Natural killer cell (primary cell): ENCODE data around the gene IL22RA1. TPM values are rescaled to one million over a fixed set of nuclear protein-coding genes. Genes with fewer than 3 reads are reported as not detected.

Experiments
- ATAC-seq, 3 donors: fragments of 150-1000 bp in 2 of 3; fragments of 200-7000 bp in 1 of 3; cut with Tn5 transposase; 1 replicate in 1 of 3; 2 replicates in 2 of 3; pipeline ENCODE4 v1.10.0; 2021; ENCODE audit warnings: mild to moderate bottlenecking in 2 of 3, moderate library complexity in 2 of 3
- DNase-seq, 2 donors: peaks; one replicate each; pipeline versions ENCODE4 v3.0.0 to v3.0.0-alpha.2; 2013 to 2021; ENCODE audit warnings: mixed read lengths in 1 of 2
- H3K27ac ChIP-seq: one replicate; pipeline ENCODE4 v1.5.1; 2013; ENCODE audit warnings: mild to moderate bottlenecking, low read length
- H3K27me3 ChIP-seq: one replicate; pipeline ENCODE4 v1.6.1; 2013; ENCODE audit warnings: low read length; ENCODE audit not compliant: control insufficient read depth, insufficient read depth
- H3K36me3 ChIP-seq: one replicate; pipeline ENCODE4 v1.6.1; 2013; ENCODE audit warnings: low read length; ENCODE audit not compliant: control insufficient read depth, insufficient read depth
- H3K4me1 ChIP-seq: one replicate; pipeline ENCODE4 v1.6.1; 2013; ENCODE audit warnings: low read length; ENCODE audit not compliant: control insufficient read depth, insufficient read depth
- H3K4me3 ChIP-seq: one replicate; pipeline ENCODE4 v1.5.1; 2013; ENCODE audit warnings: low read length
- H3K9me3 ChIP-seq: one replicate; pipeline ENCODE4 v1.6.1; 2013; ENCODE audit warnings: low read length; ENCODE audit not compliant: control insufficient read depth, insufficient read depth
- H3K27ac Mint-ChIP-seq, 2 donors: one replicate each; pipeline ENCODE4 v1.8.0; 2022; ENCODE audit warnings: mild to moderate bottlenecking in 2 of 2, mixed read lengths in 2 of 2, moderate library complexity in 1 of 2
- H3K27me3 Mint-ChIP-seq, 2 donors: one replicate each; pipeline ENCODE4 v1.8.0; 2022; ENCODE audit warnings: low read depth in 2 of 2, mixed read lengths in 2 of 2
- H3K36me3 Mint-ChIP-seq: one replicate; pipeline ENCODE4 v1.8.0; 2022; ENCODE audit warnings: mixed read lengths
- H3K4me1 Mint-ChIP-seq, 2 donors: one replicate each; pipeline ENCODE4 v1.8.0; 2022; ENCODE audit warnings: mixed read lengths in 2 of 2
- H3K4me3 Mint-ChIP-seq: one replicate; pipeline ENCODE4 v1.8.0; 2022; ENCODE audit warnings: mild to moderate bottlenecking, moderate library complexity, mixed read lengths
- H3K9me3 Mint-ChIP-seq, 2 donors: one replicate each; pipeline ENCODE4 v1.8.0; 2022; ENCODE audit warnings: mixed read lengths in 2 of 2
- WGBS: methylation state at CpG from one replicate; pipeline ENCODE4 v1.1.7; 2013; ENCODE audit warnings: missing lambda C conversion rate; ENCODE audit not compliant: insufficient coverage; 5-methylcytosine and 5-hydroxymethylcytosine counted together
- intact Hi-C: fragments of 100-400 bp; cut with micrococcal nuclease; formaldehyde crosslinking; loops from one replicate; pipeline ENCODE4 v1.14.2; 2022
- total RNA-seq, 4 donors: library from RNA; stranded (reverse); fragments of 120-200 nt in 1 of 4; gene quantifications; one replicate each; pipeline versions ENCODE4 v1.2.3 to v1.2.4, GENCODE V29; 2013 to 2022
- TF ChIP-seq, protein P1 (sequence below): fragments of 200-600 bp; IDR thresholded peaks from one replicate; pipeline ENCODE4 v1.8.0; 2022; ENCODE audit warnings: antibody characterized with exemption

IL22RA1 gene
- total RNA-seq, 3 donors from 2014 or later (not counting 1 experiment from before 2014, with no cell fraction given) = not detected

DNA sequence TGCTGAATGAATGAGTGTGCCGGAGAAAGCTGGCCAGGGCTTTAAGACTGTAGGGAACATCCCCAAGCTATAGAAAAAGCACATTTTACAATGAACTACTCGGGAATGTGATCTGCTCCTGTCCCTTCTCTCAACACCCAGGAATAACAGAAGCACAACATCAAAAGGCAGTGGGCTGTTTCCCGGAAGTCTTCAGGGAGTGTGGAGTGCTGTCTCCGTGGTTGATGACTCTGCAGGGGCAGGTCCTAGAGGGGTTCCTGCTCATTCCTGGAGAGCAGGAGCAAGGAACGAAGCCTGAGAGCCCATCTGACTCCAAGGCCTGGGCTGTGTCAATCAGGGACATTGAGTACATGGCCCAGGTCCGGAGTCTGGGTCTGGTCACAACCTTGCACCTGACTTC is 4.9 kb upstream of the IL22RA1 start:
- H3K9me3 Mint-ChIP-seq = no peaks in the 10 kb centered on the region
- peaks cover 9% of the 10 kb centered on the region for H3K4me1 ChIP-seq
- no peaks in the 10 kb centered on the region for H3K9me3 ChIP-seq
- no peak overlapping the region for H3K4me3 ChIP-seq
- no peak overlapping the region for H3K4me3 Mint-ChIP-seq
- 67% methylated on average over 6 of the region's 6 CpGs for WGBS
- H3K27me3 ChIP-seq = peaks cover 7% of the 10 kb centered on the region
- H3K27me3 Mint-ChIP-seq = peaks cover 25 to 38% of the 10 kb centered on the region in 2 donors
- H3K36me3 Mint-ChIP-seq = no peaks in the 10 kb centered on the region
- ATAC-seq (no peak), DNase-seq (no peak)
- TF ChIP-seq, protein P1, sequence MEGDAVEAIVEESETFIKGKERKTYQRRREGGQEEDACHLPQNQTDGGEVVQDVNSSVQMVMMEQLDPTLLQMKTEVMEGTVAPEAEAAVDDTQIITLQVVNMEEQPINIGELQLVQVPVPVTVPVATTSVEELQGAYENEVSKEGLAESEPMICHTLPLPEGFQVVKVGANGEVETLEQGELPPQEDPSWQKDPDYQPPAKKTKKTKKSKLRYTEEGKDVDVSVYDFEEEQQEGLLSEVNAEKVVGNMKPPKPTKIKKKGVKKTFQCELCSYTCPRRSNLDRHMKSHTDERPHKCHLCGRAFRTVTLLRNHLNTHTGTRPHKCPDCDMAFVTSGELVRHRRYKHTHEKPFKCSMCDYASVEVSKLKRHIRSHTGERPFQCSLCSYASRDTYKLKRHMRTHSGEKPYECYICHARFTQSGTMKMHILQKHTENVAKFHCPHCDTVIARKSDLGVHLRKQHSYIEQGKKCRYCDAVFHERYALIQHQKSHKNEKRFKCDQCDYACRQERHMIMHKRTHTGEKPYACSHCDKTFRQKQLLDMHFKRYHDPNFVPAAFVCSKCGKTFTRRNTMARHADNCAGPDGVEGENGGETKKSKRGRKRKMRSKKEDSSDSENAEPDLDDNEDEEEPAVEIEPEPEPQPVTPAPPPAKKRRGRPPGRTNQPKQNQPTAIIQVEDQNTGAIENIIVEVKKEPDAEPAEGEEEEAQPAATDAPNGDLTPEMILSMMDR = no peak
- no peak overlapping the region for H3K27ac ChIP-seq
- intact Hi-C loops = no loop called here
- H3K36me3 ChIP-seq = no peaks in the 10 kb centered on the region
- H3K4me1 Mint-ChIP-seq = peaks cover 8 to 9% of the 10 kb centered on the region in 2 donors
- no peak overlapping the region for H3K27ac Mint-ChIP-seq

DNA sequence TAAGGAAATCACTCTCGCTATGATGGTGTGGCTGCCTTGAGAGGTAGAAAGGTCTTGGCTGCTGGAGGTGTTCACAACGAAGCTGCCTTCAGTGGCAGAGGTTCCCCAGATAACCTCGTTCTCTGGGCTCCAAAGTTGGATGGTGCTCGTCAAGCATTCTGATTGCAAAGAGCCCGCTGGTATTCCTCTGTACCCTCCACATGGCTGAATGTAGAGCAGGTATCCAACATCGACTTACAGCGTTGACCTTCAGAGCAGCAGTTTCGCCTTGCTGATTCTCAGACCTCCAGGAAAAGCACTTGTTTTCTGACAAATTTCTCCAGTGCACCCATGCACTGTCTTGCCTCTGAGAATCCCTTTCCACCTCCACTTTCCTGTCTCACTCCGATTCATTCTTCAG is 4.3 kb upstream of the IL22RA1 start:
- no peak overlapping the region for H3K4me3 ChIP-seq
- TF ChIP-seq, protein P1 = no peak
- no peak overlapping the region for H3K27ac Mint-ChIP-seq
- H3K36me3 ChIP-seq = no peaks in the 10 kb centered on the region
- WGBS = 96% methylated on average over 9 of the region's 9 CpGs
- ATAC-seq = no peak
- peaks cover 7% of the 10 kb centered on the region for H3K27me3 ChIP-seq
- peaks cover 8 to 9% of the 10 kb centered on the region in 2 donors for H3K4me1 Mint-ChIP-seq
- intact Hi-C loops = no loop called here
- no peak overlapping the region for H3K27ac ChIP-seq
- no peak for DNase-seq
- H3K4me1 ChIP-seq = peaks cover 9% of the 10 kb centered on the region
- no peaks in the 10 kb centered on the region for H3K9me3 Mint-ChIP-seq
- peaks cover 25 to 38% of the 10 kb centered on the region in 2 donors for H3K27me3 Mint-ChIP-seq
- H3K36me3 Mint-ChIP-seq = no peaks in the 10 kb centered on the region
- H3K4me3 Mint-ChIP-seq = no peak overlapping the region
- no peaks in the 10 kb centered on the region for H3K9me3 ChIP-seq

DNA sequence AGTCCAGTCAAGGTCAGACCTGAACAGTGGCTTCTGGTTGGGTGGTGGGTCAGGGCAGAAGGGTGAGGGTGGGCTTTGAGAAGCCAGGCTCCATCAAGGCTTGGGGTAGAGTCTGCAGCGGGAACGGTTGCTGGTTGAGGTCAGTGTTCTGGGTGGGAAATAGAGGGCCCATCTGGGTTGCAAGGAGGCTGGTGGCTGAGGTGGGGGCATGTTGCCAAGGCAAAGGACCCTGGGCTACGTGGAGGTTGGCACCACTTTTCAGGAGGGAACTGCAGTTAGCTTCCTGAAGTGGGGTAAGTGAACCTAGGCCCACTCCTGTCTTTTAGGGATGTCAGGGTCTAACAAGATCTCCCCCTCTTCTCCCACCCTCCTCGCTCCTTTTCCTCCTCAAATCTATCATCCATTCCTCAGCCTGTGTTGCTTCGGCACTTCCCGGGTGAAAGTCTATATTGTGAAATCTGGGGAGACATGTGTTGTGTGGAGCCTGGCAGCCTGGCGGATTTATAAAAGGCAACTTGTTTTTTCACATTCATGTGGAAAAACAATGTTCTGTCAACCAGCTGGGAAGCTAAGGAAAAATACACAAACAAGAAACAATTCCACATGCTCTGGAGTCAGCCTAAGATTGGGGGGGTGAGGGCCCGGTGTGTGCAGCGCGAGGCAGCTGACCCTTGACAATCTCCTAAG is 1.5 kb downstream of the IL22RA1 start:
- Mint-ChIP-seq H3K27ac (no peak overlapping the region), H3K9me3 (no peaks in the 10 kb centered on the region), H3K36me3 (no peaks in the 10 kb centered on the region), H3K4me3 (no peak overlapping the region), H3K27me3 (peaks cover 2 to 13% of the 10 kb centered on the region in 2 donors), H3K4me1 (peaks cover 7 to 11% of the 10 kb centered on the region in 2 donors)
- Histone ChIP-seq H3K36me3 (no peaks in the 10 kb centered on the region), H3K4me1 (no peaks in the 10 kb centered on the region), H3K4me3 (no peak overlapping the region), H3K9me3 (no peaks in the 10 kb centered on the region), H3K27ac (no peak overlapping the region), H3K27me3 (no peaks in the 10 kb centered on the region)
- 95% methylated on average over 10 of the region's 10 CpGs for WGBS
- intact Hi-C loops = no loop called here
- TF ChIP-seq, protein P1 = no peak
- no peak for ATAC-seq
- DNase-seq = no peak

- peaks cover 0 to 13% of the 10 kb centered on the region in 2 donors for H3K27me3 Mint-ChIP-seq
- TF ChIP-seq, protein P1 = no peak
- no peak overlapping the region for H3K27ac ChIP-seq
- intact Hi-C loops = no loop called here
- ATAC-seq (no peak), DNase-seq (no peak)
- H3K4me3 ChIP-seq = no peak overlapping the region
- H3K36me3 Mint-ChIP-seq = no peaks in the 10 kb centered on the region
- no peaks in the 10 kb centered on the region for H3K9me3 ChIP-seq
- peaks cover 7 to 11% of the 10 kb centered on the region in 2 donors for H3K4me1 Mint-ChIP-seq
- no peaks in the 10 kb centered on the region for H3K27me3 ChIP-seq
- WGBS = 83% methylated on average over 17 of the region's 17 CpGs
- H3K27ac Mint-ChIP-seq = no peak overlapping the region
- H3K36me3 ChIP-seq = no peaks in the 10 kb centered on the region
- no peak overlapping the region for H3K4me3 Mint-ChIP-seq
- H3K4me1 ChIP-seq = no peaks in the 10 kb centered on the region
- no peaks in the 10 kb centered on the region for H3K9me3 Mint-ChIP-seq
These were observed 2.2 kb downstream of the IL22RA1 start for GRCh38 chr1:24140741-24141181.
